Naive B cell (primary cell): ENCODE measurements around the gene RPS6KA3. TPM values are rescaled to one million over a fixed set of nuclear protein-coding genes. Genes with fewer than 3 reads are reported as not detected.
"Not testable (repeated sequence)": the region's sequence is repeated elsewhere in the genome, so short reads cannot be mapped to it uniquely, and the experiment has no call there.

ENCODE experiments used
- ATAC-seq, 2 donors: fragments of 150-1000 bp; cut with Tn5 transposase; 2 replicates each; pipeline ENCODE4 v1.10.0; 2021; ENCODE audit warnings: low read depth in 2 of 2, mild to moderate bottlenecking in 2 of 2, moderate library complexity in 2 of 2
- DNase-seq: peaks from one replicate; pipeline ENCODE4 v3.0.0; 2022
- H3K27ac Mint-ChIP-seq, 6 donors: one replicate each; pipeline ENCODE4 v1.8.0; 2020 to 2022; ENCODE audit warnings: mild to moderate bottlenecking in 6 of 6, mixed read lengths in 6 of 6, moderate library complexity in 5 of 6, inconsistent platforms in 2 of 6
- H3K27me3 Mint-ChIP-seq, 3 donors: one replicate each; pipeline ENCODE4 v1.8.0; 2021 to 2022; ENCODE audit warnings: mixed read lengths in 3 of 3, mild to moderate bottlenecking in 1 of 3
- H3K36me3 Mint-ChIP-seq, 2 donors: one replicate each; pipeline ENCODE4 v1.8.0; 2020 to 2022; ENCODE audit warnings: mixed read lengths in 2 of 2, inconsistent platforms in 1 of 2, mild to moderate bottlenecking in 1 of 2
- H3K4me1 Mint-ChIP-seq, 3 donors: one replicate each; pipeline ENCODE4 v1.8.0; 2020 to 2022; ENCODE audit warnings: mixed read lengths in 3 of 3, inconsistent platforms in 1 of 3, mild to moderate bottlenecking in 1 of 3, moderate library complexity in 1 of 3
- H3K4me3 Mint-ChIP-seq, 8 donors: one replicate each; pipeline ENCODE4 v1.8.0; 2020 to 2022; ENCODE audit warnings: mild to moderate bottlenecking in 8 of 8, mixed read lengths in 8 of 8, moderate library complexity in 8 of 8, inconsistent platforms in 2 of 8
- H3K9me3 Mint-ChIP-seq, 7 donors: one replicate each; pipeline ENCODE4 v1.8.0; 2020 to 2022; ENCODE audit warnings: mixed read lengths in 7 of 7, mild to moderate bottlenecking in 5 of 7, inconsistent platforms in 2 of 7, moderate library complexity in 1 of 7
- polyA plus RNA-seq, 6 donors: library from polyadenylated mRNA; unstranded; fragments of 300-500 nt; fragmentation: Illumina TruSeq; gene quantifications; one replicate each; pipeline ENCODE4 v1.2.3, GENCODE V29; 2021; ENCODE audit warnings: low read depth in 6 of 6

Gene RPS6KA3
- polyA plus RNA-seq, 6 donors from 2014 or later: 12.2 to 36.8 (median 25.3) TPM

- H3K27ac Mint-ChIP-seq: peak overlapping the region in 2 of 6 donors; percentile 24 to 33
- no peak for ATAC-seq
- H3K36me3 Mint-ChIP-seq: peaks cover 5 to 11% of the 10 kb centered on the region in 2 donors
- no peak for DNase-seq
- no peaks in the 10 kb centered on the region for H3K27me3 Mint-ChIP-seq
- H3K4me1 Mint-ChIP-seq: peaks cover 10 to 14% (median 13%) of the 10 kb centered on the region in 3 donors
- no peak overlapping the region for H3K4me3 Mint-ChIP-seq
- H3K9me3 Mint-ChIP-seq: peaks cover 3 to 10% (median 8%) of the 10 kb centered on the region in 7 donors
Measured at GRCh38 chrX:20254712-20255299, 11.9 kb downstream of the RPS6KA3 start.

DNA sequence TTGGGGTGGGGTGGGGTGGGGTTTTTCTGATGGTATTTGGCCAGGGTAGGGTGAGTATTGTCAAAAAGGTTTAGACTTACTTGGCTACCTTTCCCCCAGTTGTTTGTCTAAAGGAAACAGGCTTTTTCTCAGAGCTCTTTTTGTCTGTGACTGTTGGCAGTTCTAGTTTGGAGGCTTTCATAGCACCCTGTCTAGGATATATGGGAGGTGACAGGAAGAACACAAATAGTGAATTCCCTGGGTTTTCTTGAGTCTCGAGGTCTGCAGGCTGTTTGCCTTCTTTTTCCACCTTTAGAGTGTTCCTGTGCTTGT lies 13.5 kb downstream of the RPS6KA3 start:
- Mint-ChIP-seq H3K4me1 (peaks cover 11 to 24% (median 21%) of the 10 kb centered on the region in 3 donors), H3K9me3 (peaks cover 4 to 15% (median 8%) of the 10 kb centered on the region in 7 donors), H3K4me3 (no peak overlapping the region), H3K27me3 (no peaks in the 10 kb centered on the region), H3K36me3 (peaks cover 5 to 11% of the 10 kb centered on the region in 2 donors), H3K27ac (peak overlapping the region in 1 of 6 donors; percentile 9)
- DNase-seq (no peak), ATAC-seq (no peak)

DNA sequence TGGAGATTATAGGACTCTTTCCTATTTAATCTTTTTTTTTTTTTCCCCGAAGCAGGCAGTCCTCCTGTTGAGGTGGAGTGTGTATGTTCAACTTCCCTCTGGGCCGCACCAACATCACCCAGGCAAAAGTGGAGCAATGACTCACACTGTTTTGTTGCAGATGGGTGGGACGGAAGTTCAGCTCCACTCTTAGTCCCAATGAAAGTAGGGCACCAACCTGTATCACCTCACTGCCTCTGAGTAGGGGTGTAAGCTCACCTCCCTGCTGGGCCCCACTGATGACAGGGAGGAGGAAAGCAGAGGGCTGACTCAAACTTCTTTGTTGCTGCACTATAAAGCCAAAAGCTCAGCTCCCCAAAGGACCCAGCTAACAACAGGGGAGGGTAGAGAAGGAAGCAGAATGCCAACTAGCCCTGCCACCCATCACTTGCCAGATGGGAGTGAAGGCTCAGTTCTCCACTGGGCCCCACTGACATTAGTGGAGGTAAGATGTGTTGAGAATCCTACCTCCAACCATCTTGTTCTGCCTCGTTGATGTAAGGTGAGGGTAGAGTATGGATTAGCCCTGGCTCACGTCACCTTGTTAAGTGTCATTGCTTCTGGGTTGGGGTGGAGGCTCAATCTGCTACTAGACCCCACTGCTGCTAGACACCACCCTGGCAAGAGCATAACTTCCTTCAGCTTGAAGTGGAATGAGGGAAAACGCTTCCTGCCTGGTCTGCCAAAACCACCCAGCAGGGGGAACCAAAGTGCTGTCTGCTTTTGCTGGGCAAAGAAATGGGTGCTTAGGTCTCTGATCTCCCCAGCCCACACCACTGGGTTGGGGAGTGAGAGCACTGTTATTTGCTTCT lies 14.1 kb downstream of the RPS6KA3 start:
- H3K9me3 Mint-ChIP-seq: peaks cover 4 to 15% (median 8%) of the 10 kb centered on the region in 7 donors
- peak; percentile 54 to 77 for ATAC-seq
- DNase-seq: peak; percentile 51
- H3K27me3 Mint-ChIP-seq: no peaks in the 10 kb centered on the region
- no peak overlapping the region for H3K4me3 Mint-ChIP-seq
- peaks cover 11 to 24% (median 21%) of the 10 kb centered on the region in 3 donors for H3K4me1 Mint-ChIP-seq
- peak overlapping the region in 2 of 6 donors; percentile 24 to 66 for H3K27ac Mint-ChIP-seq
- H3K36me3 Mint-ChIP-seq: peaks cover 5 to 11% of the 10 kb centered on the region in 2 donors

GRCh38 chrX:20251691-20252090 lies 15.0 kb downstream of the RPS6KA3 start:
- ATAC-seq: no peak
- H3K27me3 Mint-ChIP-seq: no peaks in the 10 kb centered on the region
- H3K4me1 Mint-ChIP-seq: peaks cover 11 to 24% (median 21%) of the 10 kb centered on the region in 3 donors
- H3K4me3 Mint-ChIP-seq: no peak overlapping the region
- peaks cover 4 to 15% (median 8%) of the 10 kb centered on the region in 7 donors for H3K9me3 Mint-ChIP-seq
- DNase-seq: no peak
- peaks cover 5 to 11% of the 10 kb centered on the region in 2 donors for H3K36me3 Mint-ChIP-seq
- H3K27ac Mint-ChIP-seq: no peak overlapping the region

DNA sequence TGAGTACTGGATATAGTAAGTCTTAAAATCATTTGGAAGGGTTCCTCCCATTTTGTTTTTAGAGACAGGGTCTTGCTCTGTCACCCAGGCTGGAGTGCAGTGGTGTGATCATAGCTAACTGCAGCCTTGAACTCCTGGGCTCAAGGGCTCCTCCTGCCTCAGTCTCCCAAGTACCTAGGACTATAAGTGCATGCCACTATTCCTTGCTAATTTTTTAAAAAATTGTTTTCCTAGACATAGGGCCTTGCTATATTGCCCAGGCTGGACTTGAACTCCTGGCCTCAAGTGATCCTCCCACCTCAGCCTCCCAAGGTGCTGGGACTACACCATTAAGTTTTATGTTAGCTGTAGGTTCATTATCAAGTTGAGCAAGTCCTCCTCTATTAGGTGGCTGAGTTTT lies 16.6 kb downstream of the RPS6KA3 start:
- H3K27ac Mint-ChIP-seq, DNase-seq, ATAC-seq, H3K4me3 Mint-ChIP-seq, H3K27me3 Mint-ChIP-seq: not testable (repeated sequence)
- peaks cover 4 to 15% (median 8%) of the 10 kb centered on the region in 7 donors for H3K9me3 Mint-ChIP-seq
- H3K4me1 Mint-ChIP-seq: peaks cover 11 to 28% (median 25%) of the 10 kb centered on the region in 3 donors
- H3K36me3 Mint-ChIP-seq: peaks cover 5 to 11% of the 10 kb centered on the region in 2 donors

DNA sequence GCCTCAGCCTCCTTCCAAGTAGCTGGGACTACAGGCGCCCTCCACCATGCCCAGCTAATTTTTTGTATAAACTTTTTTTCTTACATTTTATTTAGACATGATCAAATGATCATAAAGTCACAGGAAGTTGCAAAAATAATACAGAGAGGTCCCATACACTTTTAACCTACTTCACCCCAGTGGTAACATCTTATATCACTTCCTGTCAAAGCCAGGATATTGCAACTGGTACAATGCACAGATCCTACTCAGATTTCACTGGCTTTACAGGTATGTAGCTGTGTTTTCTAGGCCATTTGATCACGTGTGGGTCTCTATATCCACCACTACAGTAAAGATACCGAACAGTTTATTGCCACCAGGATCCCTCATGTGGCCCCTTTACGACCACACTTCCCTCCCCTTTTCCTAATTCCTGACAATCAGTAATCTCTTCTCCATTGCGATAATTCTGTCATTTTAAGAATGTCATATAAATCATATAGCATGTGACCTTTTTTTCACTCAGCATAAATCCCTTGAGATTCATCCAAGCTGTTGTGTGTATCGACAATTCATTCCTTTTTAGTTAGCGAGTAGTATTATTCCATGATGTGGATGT lies 18.0 kb downstream of the RPS6KA3 start:
- Mint-ChIP-seq H3K9me3 (peaks cover 4 to 15% (median 8%) of the 10 kb centered on the region in 7 donors), H3K36me3 (peaks cover 5 to 11% of the 10 kb centered on the region in 2 donors), H3K27me3 (no peaks in the 10 kb centered on the region), H3K4me3 (peak overlapping the region in 1 of 8 donors; percentile 37), H3K27ac (no peak overlapping the region), H3K4me1 (peaks cover 11 to 26% (median 21%) of the 10 kb centered on the region in 3 donors)
- DNase-seq (no peak), ATAC-seq (no peak)

- Mint-ChIP-seq H3K4me1 (peaks cover 7 to 26% (median 18%) of the 10 kb centered on the region in 3 donors), H3K4me3 (no peak overlapping the region), H3K36me3 (peaks cover 5 to 8% of the 10 kb centered on the region in 2 donors), H3K27ac (peak overlapping the region in 2 of 6 donors; percentile 4 to 33), H3K27me3 (no peaks in the 10 kb centered on the region), H3K9me3 (peaks cover 2 to 13% (median 5%) of the 10 kb centered on the region in 7 donors)
- DNase-seq (no peak), ATAC-seq (no peak)
Measured at GRCh38 chrX:20244931-20245330, 21.8 kb downstream of the RPS6KA3 start.

DNA sequence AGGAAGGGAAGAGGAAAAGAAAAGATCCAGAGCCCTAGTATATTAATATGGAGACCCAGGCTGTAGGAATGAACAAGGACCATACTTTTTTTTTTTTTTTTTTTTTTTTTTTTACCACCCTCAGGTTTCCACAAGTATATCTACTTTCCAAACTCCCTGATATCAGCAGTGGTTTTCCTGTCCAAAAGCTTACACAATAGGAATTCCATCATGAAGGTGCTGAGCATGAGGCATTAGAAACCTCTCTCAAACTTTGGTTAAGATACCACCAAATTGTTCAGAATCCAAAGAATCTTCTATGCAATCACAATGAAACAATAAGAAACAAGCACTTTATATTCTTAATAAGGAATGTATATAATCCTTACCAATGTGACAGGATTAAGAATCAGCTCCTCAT lies 26.5 kb downstream of the RPS6KA3 start:
- ATAC-seq (no peak), DNase-seq (no peak)
- peak overlapping the region in 1 of 6 donors; percentile 18 for H3K27ac Mint-ChIP-seq
- no peaks in the 10 kb centered on the region for H3K27me3 Mint-ChIP-seq
- peaks cover 0 to 6% (median 0%) of the 10 kb centered on the region in 3 donors for H3K4me1 Mint-ChIP-seq
- no peak overlapping the region for H3K4me3 Mint-ChIP-seq
- peaks cover 5 to 13% of the 10 kb centered on the region in 2 donors for H3K36me3 Mint-ChIP-seq
- peaks cover 5 to 19% (median 10%) of the 10 kb centered on the region in 7 donors for H3K9me3 Mint-ChIP-seq

GRCh38 chrX:20237864-20238263 lies 28.8 kb downstream of the RPS6KA3 start:
- Mint-ChIP-seq H3K9me3 (peaks cover 5 to 23% (median 11%) of the 10 kb centered on the region in 7 donors), H3K27me3 (no peaks in the 10 kb centered on the region), H3K4me3 (no peak overlapping the region), H3K27ac (peak overlapping the region in 1 of 6 donors; percentile 5), H3K36me3 (peaks cover 8 to 15% of the 10 kb centered on the region in 2 donors), H3K4me1 (peaks cover 0 to 4% (median 0%) of the 10 kb centered on the region in 3 donors)
- DNase-seq (no peak), ATAC-seq (no peak)

DNA sequence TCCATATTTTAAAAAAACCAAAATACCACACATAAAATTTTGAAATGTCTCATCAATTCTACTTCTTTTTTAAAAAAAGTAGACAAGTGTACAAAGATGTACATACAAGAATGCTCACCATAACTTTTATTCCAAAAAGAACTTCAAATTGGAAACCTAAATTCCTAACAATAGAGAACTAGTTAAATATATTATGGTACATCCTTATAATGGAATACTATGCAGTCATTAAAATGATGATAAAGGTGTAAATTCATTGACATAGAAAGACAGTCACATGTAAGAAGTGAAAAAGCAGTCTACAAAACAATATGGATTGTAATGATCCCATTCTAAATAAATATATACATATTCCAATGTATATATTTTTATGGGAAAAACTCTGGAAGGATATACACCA lies 31.0 kb downstream of the RPS6KA3 start:
- ATAC-seq (no peak), DNase-seq (no peak)
- peaks cover 10 to 13% of the 10 kb centered on the region in 2 donors for H3K36me3 Mint-ChIP-seq
- no peak overlapping the region for H3K4me3 Mint-ChIP-seq
- no peaks in the 10 kb centered on the region for H3K27me3 Mint-ChIP-seq
- H3K27ac Mint-ChIP-seq: no peak overlapping the region
- peaks cover 0 to 6% (median 0%) of the 10 kb centered on the region in 3 donors for H3K4me1 Mint-ChIP-seq
- H3K9me3 Mint-ChIP-seq: peaks cover 0 to 15% (median 7%) of the 10 kb centered on the region in 7 donors

- Mint-ChIP-seq H3K4me1 (peaks cover 7 to 13% (median 7%) of the 10 kb centered on the region in 3 donors), H3K36me3 (peaks cover 10 to 26% of the 10 kb centered on the region in 2 donors), H3K4me3 (no peak overlapping the region), H3K27ac (peak overlapping the region in 3 of 6 donors; percentile 9 to 66 (median 33)), H3K27me3 (no peaks in the 10 kb centered on the region), H3K9me3 (peaks cover 0 to 15% (median 7%) of the 10 kb centered on the region in 7 donors)
- ATAC-seq (no peak), DNase-seq (no peak)
Measured at GRCh38 chrX:20233336-20233735, 33.4 kb downstream of the RPS6KA3 start.

GRCh38 chrX:20231598-20231997 lies 35.1 kb downstream of the RPS6KA3 start:
- DNase-seq (no peak), ATAC-seq (no peak)
- Mint-ChIP-seq H3K27ac (no peak overlapping the region), H3K27me3 (no peaks in the 10 kb centered on the region), H3K36me3 (peaks cover 10 to 27% of the 10 kb centered on the region in 2 donors), H3K4me1 (peaks cover 7 to 17% (median 12%) of the 10 kb centered on the region in 3 donors), H3K4me3 (no peak overlapping the region), H3K9me3 (peaks cover 0 to 15% (median 7%) of the 10 kb centered on the region in 7 donors)

GRCh38 chrX:20230406-20230805 lies 36.3 kb downstream of the RPS6KA3 start:
- Mint-ChIP-seq H3K27me3 (no peaks in the 10 kb centered on the region), H3K4me1 (peaks cover 10 to 21% (median 16%) of the 10 kb centered on the region in 3 donors), H3K9me3 (peaks cover 0 to 5% (median 4%) of the 10 kb centered on the region in 7 donors), H3K36me3 (peaks cover 10 to 24% of the 10 kb centered on the region in 2 donors), H3K4me3 (no peak overlapping the region), H3K27ac (peak overlapping the region in 2 of 6 donors; percentile 11)
- ATAC-seq: peak; percentile 21 to 48
- DNase-seq: no peak
